ENCODE measurements around the gene IMPDH1.

DNA sequence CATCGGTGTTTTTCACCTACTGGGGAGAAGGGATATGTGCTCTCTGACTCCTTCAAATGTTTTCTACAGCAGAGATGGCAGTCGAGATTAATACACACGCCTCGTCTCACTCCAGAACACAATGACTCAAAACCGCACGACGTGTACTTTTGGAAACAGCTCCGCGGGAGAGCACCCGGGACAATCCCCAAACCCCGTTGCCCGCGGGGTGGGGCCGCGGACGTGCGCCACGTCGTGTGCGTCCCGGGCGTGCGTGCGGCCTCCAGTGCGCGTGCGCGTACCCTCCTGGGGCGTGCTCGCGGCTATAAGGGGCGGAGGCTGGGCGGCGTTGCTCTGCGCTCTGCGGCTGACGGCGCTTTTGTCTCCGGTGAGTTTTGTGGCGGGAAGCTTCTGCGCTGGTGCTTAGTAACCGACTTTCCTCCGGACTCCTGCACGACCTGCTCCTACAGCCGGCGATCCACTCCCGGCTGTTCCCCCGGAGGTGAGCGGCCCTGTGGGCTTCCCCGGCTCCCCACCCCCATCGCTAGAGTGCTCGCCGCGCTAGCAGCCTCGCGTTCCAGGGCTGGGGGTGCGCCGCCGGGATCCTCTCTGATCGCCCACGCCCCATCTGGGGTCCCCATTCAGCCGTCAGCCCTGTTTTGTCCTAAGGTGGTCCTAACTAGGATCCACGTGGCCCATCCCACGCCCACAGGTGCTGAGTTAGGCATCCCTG lies 45.9 kb upstream of the IMPDH1 start, which contains the start of gene HILPDA:
- TF ChIP-seq, protein P1, sequence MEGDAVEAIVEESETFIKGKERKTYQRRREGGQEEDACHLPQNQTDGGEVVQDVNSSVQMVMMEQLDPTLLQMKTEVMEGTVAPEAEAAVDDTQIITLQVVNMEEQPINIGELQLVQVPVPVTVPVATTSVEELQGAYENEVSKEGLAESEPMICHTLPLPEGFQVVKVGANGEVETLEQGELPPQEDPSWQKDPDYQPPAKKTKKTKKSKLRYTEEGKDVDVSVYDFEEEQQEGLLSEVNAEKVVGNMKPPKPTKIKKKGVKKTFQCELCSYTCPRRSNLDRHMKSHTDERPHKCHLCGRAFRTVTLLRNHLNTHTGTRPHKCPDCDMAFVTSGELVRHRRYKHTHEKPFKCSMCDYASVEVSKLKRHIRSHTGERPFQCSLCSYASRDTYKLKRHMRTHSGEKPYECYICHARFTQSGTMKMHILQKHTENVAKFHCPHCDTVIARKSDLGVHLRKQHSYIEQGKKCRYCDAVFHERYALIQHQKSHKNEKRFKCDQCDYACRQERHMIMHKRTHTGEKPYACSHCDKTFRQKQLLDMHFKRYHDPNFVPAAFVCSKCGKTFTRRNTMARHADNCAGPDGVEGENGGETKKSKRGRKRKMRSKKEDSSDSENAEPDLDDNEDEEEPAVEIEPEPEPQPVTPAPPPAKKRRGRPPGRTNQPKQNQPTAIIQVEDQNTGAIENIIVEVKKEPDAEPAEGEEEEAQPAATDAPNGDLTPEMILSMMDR (IDR thresholded peaks at IDR 0.05; ENCODE audit: low read length): no peak
- no peak for TF ChIP-seq EZH2 (optimal IDR thresholded peaks at IDR 0.05; ENCODE audit: low read depth, low read length)
